Osteoblast (primary cell): ENCODE results near the gene USF2. TPM values are rescaled to one million over a fixed set of nuclear protein-coding genes. Genes with fewer than 3 reads are reported as not detected.

Source experiments
- DNase-seq: peaks from one replicate; pipeline ENCODE4 v3.0.0; 2011; ENCODE audit warnings: low spot score, mixed read lengths; ENCODE audit not compliant: insufficient read length; ENCODE audit errors: missing footprints
- H2AFZ ChIP-seq: 2 replicates; pipeline ENCODE4 v1.6.0; 2011; ENCODE audit warnings: mild to moderate bottlenecking, low read length
- H3K27ac ChIP-seq: 2 replicates; pipeline ENCODE4 v1.5.1; 2011; ENCODE audit warnings: mild to moderate bottlenecking, low read depth, low read length, moderate library complexity
- H3K27me3 ChIP-seq: 2 replicates; pipeline ENCODE4 v1.6.0; 2012; ENCODE audit warnings: mild to moderate bottlenecking, control low read depth, inconsistent platforms, low read length, moderate library complexity; ENCODE audit not compliant: insufficient read depth
- H3K36me3 ChIP-seq: 2 replicates; pipeline ENCODE4 v1.5.1; 2011; ENCODE audit warnings: mild to moderate bottlenecking, low read length, control low read depth, moderate library complexity; ENCODE audit not compliant: insufficient read depth
- H3K4me1 ChIP-seq: 2 replicates; pipeline ENCODE4 v1.5.1; 2011; ENCODE audit warnings: mild to moderate bottlenecking, low read length, control low read depth, moderate library complexity; ENCODE audit not compliant: insufficient read depth
- H3K4me2 ChIP-seq: 2 replicates; pipeline ENCODE4 v1.6.0; 2011; ENCODE audit warnings: mild to moderate bottlenecking, low read length; ENCODE audit not compliant: insufficient read depth
- H3K4me3 ChIP-seq: fragments of 200-600 bp; sonication (generic); 3 replicates; pipeline ENCODE4 v1.5.1; 2012; ENCODE audit warnings: mild to moderate bottlenecking, low read length, inconsistent platforms; ENCODE audit not compliant: insufficient read depth
- H3K79me2 ChIP-seq: 2 replicates; pipeline ENCODE4 v1.6.0; 2012; ENCODE audit warnings: mild to moderate bottlenecking, low read length, control low read depth, inconsistent platforms; ENCODE audit not compliant: insufficient read depth
- H3K9me3 ChIP-seq: 2 replicates; pipeline ENCODE4 v1.5.1; 2011; ENCODE audit warnings: low read depth, low read length, control low read depth
- H4K20me1 ChIP-seq: 2 replicates; pipeline ENCODE4 v1.6.0; 2012; ENCODE audit warnings: mild to moderate bottlenecking, low read length, control low read depth; ENCODE audit not compliant: insufficient read depth
- CTCF ChIP-seq: IDR thresholded peaks from 2 replicates; pipeline ENCODE4 v1.5.1; 2011; ENCODE audit warnings: mild to moderate bottlenecking, low read depth, low read length, moderate library complexity; ENCODE audit errors: extremely low read depth
- total RNA-seq: library from RNA; depleted of rRNA; stranded (reverse); fragments of >200 nt; gene quantifications from 2 replicates; pipeline ENCODE4 v1.2.3, GENCODE V29; 2012

The USF2 gene
- total RNA-seq, 1 donor: 66.2 TPM

- Histone ChIP-seq H3K9me3 (no peaks in the 10 kb centered on the region), H3K79me2 (no peaks in the 10 kb centered on the region), H4K20me1 (no peaks in the 10 kb centered on the region), H3K27me3 (peaks cover 10% of the 10 kb centered on the region), H3K4me2 (no peak overlapping the region), H3K4me1 (peaks cover 11% of the 10 kb centered on the region), H3K36me3 (no peaks in the 10 kb centered on the region), H2AFZ (no peak overlapping the region), H3K27ac (no peak overlapping the region), H3K4me3 (no peak overlapping the region)
- TF ChIP-seq CTCF: no peak
- no peak for DNase-seq
Measured at GRCh38 chr19:35322014-35322413, 53.3 kb downstream of the USF2 start.

GRCh38 chr19:35327642-35328041 is 58.9 kb downstream of the USF2 start:
- Histone ChIP-seq H2AFZ (no peak overlapping the region), H3K79me2 (no peaks in the 10 kb centered on the region), H3K9me3 (no peaks in the 10 kb centered on the region), H3K4me2 (no peak overlapping the region), H3K4me3 (no peak overlapping the region), H3K36me3 (no peaks in the 10 kb centered on the region), H3K27me3 (peaks cover 22% of the 10 kb centered on the region), H4K20me1 (no peaks in the 10 kb centered on the region), H3K27ac (no peak overlapping the region), H3K4me1 (no peaks in the 10 kb centered on the region)
- peak; percentile 18 for TF ChIP-seq CTCF
- DNase-seq: no peak

GRCh38 chr19:35328851-35329285 is 60.1 kb downstream of the USF2 start, which contains the start of gene CD22:
Gene CD22, plus strand, starts transcription at chr19:35329187. Its CDS starts 2,854 bp downstream, at chr19:35332041.
- Histone ChIP-seq H3K36me3 (no peaks in the 10 kb centered on the region), H3K27me3 (peaks cover 26% of the 10 kb centered on the region), H3K79me2 (no peaks in the 10 kb centered on the region), H2AFZ (no peak within 1 kb of the TSS), H3K27ac (no peak within 1 kb of the TSS), H3K4me3 (no peak within 1 kb of the TSS), H3K4me2 (no peak within 1 kb of the TSS), H4K20me1 (no peaks in the 10 kb centered on the region), H3K4me1 (no peaks in the 10 kb centered on the region), H3K9me3 (no peaks in the 10 kb centered on the region)
- no peak for TF ChIP-seq CTCF
- peak; percentile 62 for DNase-seq

- Histone ChIP-seq H4K20me1 (no peaks in the 10 kb centered on the region), H3K4me3 (no peak overlapping the region), H3K4me1 (no peaks in the 10 kb centered on the region), H3K36me3 (no peaks in the 10 kb centered on the region), H3K79me2 (no peaks in the 10 kb centered on the region), H3K27me3 (peaks cover 30% of the 10 kb centered on the region), H2AFZ (no peak overlapping the region), H3K4me2 (no peak overlapping the region), H3K9me3 (no peaks in the 10 kb centered on the region), H3K27ac (no peak overlapping the region)
- no peak for TF ChIP-seq CTCF
- DNase-seq: peak; percentile 42
Measured at GRCh38 chr19:35329323-35329722, 60.6 kb downstream of the USF2 start.

Other genes with a start within 250 kb of the USF2 start
- 4.7 and 5.6 TPM in 2 replicates for gene SCN1B, start 238.5 kb upstream of the USF2 start, total RNA-seq
- gene HPN, start 227.2 kb upstream of the USF2 start, total RNA-seq: under 0.01 and 0.29 TPM in 2 replicates
- not detected in 2 replicates for gene FXYD3, start 153.1 kb upstream of the USF2 start, total RNA-seq
- gene LGI4, start 133.9 kb upstream of the USF2 start, total RNA-seq: 0.59 and 0.72 TPM in 2 replicates
- not detected in 2 replicates for gene FXYD1, start 130.1 kb upstream of the USF2 start, total RNA-seq
- not detected in 2 replicates for gene FXYD7, start 125.7 kb upstream of the USF2 start, total RNA-seq
- 29.0 and 32.4 TPM in 2 replicates for gene FXYD5, start 114.2 kb upstream of the USF2 start, total RNA-seq
- not detected in 2 replicates for gene FAM187B, start 40.2 kb upstream of the USF2 start, total RNA-seq
- gene LSR, start 20.0 kb upstream of the USF2 start, total RNA-seq: 0.29 and 0.36 TPM in 2 replicates
- gene HAMP, start 13.6 kb downstream of the USF2 start, total RNA-seq: not detected in 2 replicates
- not detected in 2 replicates for gene MAG, start 23.2 kb downstream of the USF2 start, total RNA-seq
- under 0.01 TPM in 1 of 2 replicates, not detected in the other for gene CD22, start 60.2 kb downstream of the USF2 start, total RNA-seq
- gene FFAR1, start 78.9 kb downstream of the USF2 start, total RNA-seq: not detected in 2 replicates
- not detected in 2 replicates for gene FFAR3, start 89.5 kb downstream of the USF2 start, total RNA-seq
- gene GPR42, start 102.1 kb downstream of the USF2 start, total RNA-seq: not detected in 2 replicates
- not detected in 2 replicates for gene FFAR2, start 179.3 kb downstream of the USF2 start, total RNA-seq
- gene KRTDAP, start 221.5 kb downstream of the USF2 start, total RNA-seq: not detected in 2 replicates
- gene DMKN, start 244.7 kb downstream of the USF2 start, total RNA-seq: 24.2 and 30.9 TPM in 2 replicates